GM12874 (cell line): Measurements from ENCODE around the gene MPND.

ENCODE experiments used
- TF ChIP-seq, protein P1 (sequence below): IDR thresholded peaks from 2 replicates; pipeline ENCODE4 v1.5.1; 2011; ENCODE audit warnings: low read depth, mild to moderate bottlenecking, control low read depth, low read length, moderate library complexity; ENCODE audit not compliant: insufficient read depth

Gene MPND

DNA sequence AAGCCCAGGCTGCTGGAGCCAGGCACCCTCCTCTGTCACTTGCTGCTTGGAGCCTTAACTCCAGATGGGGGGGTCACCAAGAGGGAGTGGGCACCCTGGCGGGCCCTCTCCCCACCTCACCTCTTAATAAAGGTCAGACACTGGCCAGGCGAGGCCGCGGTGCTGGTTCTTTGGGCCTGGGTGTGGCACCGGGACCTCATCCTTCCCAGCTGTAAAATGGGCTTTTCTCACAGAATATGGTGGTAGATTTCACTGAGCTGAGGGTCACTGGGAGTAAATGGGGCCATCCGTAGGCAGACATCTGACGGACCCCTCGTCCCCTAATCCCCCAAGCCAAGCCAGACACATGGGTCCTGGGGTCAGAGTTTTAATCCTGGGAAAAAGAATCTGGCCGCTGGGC lies 19.7 kb upstream of the MPND start:
- TF ChIP-seq, protein P1, sequence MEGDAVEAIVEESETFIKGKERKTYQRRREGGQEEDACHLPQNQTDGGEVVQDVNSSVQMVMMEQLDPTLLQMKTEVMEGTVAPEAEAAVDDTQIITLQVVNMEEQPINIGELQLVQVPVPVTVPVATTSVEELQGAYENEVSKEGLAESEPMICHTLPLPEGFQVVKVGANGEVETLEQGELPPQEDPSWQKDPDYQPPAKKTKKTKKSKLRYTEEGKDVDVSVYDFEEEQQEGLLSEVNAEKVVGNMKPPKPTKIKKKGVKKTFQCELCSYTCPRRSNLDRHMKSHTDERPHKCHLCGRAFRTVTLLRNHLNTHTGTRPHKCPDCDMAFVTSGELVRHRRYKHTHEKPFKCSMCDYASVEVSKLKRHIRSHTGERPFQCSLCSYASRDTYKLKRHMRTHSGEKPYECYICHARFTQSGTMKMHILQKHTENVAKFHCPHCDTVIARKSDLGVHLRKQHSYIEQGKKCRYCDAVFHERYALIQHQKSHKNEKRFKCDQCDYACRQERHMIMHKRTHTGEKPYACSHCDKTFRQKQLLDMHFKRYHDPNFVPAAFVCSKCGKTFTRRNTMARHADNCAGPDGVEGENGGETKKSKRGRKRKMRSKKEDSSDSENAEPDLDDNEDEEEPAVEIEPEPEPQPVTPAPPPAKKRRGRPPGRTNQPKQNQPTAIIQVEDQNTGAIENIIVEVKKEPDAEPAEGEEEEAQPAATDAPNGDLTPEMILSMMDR: no peak

DNA sequence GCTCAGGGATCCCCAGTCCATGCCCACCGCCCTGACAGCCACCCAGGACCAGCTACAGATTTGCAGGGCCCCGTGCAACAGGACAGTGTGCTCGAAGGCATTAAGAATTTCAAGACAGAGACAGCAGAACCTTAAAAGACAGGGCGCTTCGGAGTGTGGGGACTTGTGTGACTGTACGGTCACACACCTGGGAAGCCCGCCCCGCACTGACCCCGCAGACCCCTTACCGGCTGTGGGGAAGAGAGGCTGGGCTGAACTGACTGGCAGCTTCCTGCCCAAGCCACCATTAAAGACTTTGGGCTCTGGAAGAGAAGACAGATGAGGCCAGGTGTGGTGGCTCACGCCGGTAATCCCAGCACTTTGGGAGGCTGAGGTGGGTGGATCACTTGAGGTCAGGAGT lies 19.1 kb upstream of the MPND start:
- TF ChIP-seq, protein P1: no peak

DNA sequence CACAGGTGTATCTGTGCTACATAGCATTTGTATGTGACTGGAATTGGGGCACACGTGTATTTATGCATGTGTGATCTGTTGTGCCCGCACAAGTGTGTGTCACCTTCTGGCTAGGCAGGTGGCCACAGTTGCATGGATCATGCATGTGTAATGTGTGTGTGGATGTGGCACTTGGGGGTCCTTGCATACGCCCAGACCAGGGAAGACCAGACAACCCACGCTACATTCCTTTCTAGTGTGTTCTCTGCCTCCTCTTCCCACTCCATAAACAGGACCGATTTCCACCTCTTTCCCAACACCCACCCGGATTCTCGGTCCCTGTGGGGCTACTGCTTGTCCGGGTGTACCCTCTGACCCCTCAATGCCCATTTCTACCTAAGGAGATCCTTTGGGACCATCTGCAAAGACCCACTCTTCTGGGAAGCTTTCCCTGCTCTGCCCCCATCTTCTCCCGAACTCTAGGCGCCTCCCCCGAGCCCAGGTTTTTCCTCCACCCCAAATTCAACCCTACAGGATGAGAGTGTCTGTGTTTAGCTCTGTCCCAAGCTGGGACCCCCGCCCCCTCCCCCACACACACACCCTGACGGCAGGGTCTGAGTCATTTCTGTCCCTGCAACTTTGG lies 17.0 kb upstream of the MPND start:
- TF ChIP-seq, protein P1: no peak

DNA sequence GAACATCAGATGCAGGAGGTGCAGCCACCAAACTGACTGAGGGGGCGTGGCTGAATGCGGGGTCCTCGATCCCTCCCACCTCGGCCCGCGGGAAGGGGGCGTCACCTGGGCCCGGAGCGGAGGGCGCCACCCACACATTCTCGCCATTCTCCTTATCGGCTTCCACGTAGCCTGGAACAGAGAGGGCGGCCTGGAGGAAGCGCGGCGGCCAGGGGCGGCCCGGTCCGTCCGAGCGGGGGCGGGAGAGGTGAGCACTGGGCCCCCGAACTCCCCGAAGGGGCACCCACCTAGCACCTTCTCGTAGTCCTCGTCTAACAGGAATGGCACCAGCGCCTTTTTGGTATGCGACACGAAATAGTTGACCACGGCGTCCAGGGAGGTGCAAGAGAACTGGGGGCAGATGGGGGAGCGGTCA lies 16.5 kb upstream of the MPND start:
- TF ChIP-seq, protein P1: no peak

DNA sequence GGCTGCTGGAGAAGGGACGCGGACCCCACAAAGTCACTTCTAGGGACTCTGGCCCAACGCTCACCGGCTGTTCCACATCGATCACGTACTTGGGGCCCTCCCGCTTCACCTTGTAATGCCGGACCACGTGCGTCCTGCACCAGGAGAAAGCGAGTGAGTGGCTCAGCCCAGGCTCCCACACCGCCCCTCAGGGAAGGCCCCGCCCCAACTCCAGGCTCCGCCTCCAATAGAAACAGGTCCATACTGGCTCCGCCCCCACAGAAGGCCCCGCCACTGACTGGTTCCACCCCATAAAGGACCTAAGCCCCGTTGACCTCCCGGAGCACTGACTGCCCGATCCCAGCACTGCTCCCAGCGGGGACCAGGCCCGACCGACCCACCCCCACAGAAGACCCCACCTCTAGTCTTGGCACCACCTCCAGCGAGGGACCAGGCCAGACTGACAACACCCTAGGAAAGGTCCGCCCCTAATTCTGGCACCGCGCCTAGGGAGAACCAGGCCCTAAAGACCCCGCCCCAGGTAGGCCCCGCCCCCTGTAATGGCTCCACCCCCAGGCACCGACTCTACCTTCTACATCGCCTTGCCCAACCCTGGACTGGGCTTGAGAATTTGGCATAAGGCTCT lies 16.0 kb upstream of the MPND start:
- TF ChIP-seq, protein P1: no peak

DNA sequence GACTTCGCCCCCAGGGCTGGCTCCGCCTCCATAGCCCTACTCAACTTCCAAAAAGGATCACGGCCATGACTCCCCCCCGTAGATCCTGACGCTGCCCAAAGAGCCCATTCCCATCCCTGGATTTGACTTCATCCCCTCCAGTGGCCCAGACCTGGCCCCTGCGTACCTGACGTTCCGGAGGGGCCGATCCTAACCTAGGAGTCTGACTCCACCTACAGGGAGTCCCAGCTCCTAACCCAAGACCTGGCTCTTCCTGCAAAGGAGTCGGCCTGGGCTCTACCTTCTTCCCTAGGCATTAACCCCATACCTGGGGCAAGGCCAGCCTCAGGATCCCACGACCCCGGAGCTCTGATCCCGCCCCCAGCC lies 15.5 kb upstream of the MPND start:
- TF ChIP-seq, protein P1: no peak

DNA sequence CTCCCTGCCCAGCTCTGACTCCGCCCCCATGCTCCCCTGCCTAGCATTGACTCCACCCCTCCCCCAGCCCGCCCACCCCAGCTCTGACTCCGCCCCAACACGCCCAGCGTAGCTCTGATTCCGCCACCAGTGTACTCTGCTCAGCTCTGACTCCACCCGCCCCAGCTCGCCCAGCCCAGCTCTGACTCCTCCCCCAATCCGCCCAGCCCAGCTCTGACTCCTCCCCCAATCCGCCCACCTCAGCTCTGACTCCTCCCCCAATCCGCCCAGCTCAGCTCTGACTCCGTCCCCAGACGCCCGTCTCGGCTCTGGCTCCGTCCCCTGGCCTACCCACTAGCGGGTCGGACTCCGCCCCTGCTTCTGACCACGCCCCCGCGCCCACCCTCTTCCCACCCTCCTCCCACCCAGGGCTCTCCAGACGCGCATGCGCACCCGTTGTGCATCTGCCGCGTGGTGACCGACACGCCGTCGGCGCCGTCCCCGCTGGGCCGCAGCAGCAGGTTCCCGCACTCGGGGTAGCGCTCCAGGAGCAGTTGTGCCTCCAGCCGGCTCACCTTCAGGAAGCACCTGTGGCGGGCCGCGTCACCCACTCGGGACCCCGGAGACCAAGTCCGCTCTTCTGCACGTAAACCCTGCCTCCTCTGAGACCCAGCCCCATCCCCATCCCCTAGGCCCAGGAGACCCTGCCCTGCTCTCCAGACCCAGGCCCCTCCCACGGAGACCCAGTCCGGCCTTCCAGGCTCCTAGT lies 14.9 kb upstream of the MPND start:
- TF ChIP-seq, protein P1: no peak
